Caco-2 (cell line): ENCODE results near the gene P2RY6. TPM values are rescaled to one million over a fixed set of nuclear protein-coding genes. Genes with fewer than 3 reads are reported as not detected.
A peak's percentile ranks its signal among the peaks of the same experiment; 100 is the strongest.

Experiments used
- BruUV-seq: library from RNA; stranded (reverse); fragments of 400-500 nt; replicated peaks from 2 replicates; lab custom pipeline; 2021; lab: Mats Ljungman, UMichigan
- CTCF ChIA-PET: fragments of 300-600 bp; sonication (Branson Sonifier 250); formaldehyde crosslinking; loops from one replicate; lab custom pipeline; 2022; ENCODE audit warnings: antibody characterized with exemption; lab: Charles Lee
- POLR2A ChIA-PET: fragments of 300-600 bp; sonication (Branson Sonifier 250); formaldehyde crosslinking; loops from one replicate; lab custom pipeline; 2022; ENCODE audit warnings: antibody characterized with exemption; lab: Charles Lee
- DNase-seq, 2 experiments: peaks; one replicate each; pipeline versions ENCODE4 v3.0.0 to v3.0.0-alpha.2; 2020 to 2022
- H3K27me3 ChIP-seq: replicated peaks from 2 replicates; pipeline ENCODE4 v1.6.0; 2011; ENCODE audit warnings: low read length; ENCODE audit not compliant: control insufficient read depth, insufficient read depth
- H3K36me3 ChIP-seq: 2 replicates; pipeline ENCODE4 v1.5.1; 2011; ENCODE audit warnings: low read length; ENCODE audit not compliant: control insufficient read depth, insufficient read depth
- H3K4me1 ChIP-seq: fragments of 250-450 bp; sonication (Bioruptor Pico); 2 replicates; pipeline ENCODE4 v1.5.1; 2020; ENCODE audit warnings: mild to moderate bottlenecking
- H3K4me3 ChIP-seq: 2 replicates; pipeline ENCODE4 v1.5.1; 2011; ENCODE audit warnings: low read depth, mild to moderate bottlenecking, control low read depth, low read length
- H3K9me3 ChIP-seq: fragments of 250-450 bp; sonication (Bioruptor Pico); 2 replicates; pipeline ENCODE4 v1.5.1; 2020; ENCODE audit warnings: mild to moderate bottlenecking, moderate library complexity
- H3K27ac Mint-ChIP-seq: one replicate; pipeline ENCODE4 v1.8.0; 2022; ENCODE audit warnings: mixed read lengths; ENCODE audit not compliant: unreplicated experiment
- H3K27me3 Mint-ChIP-seq: one replicate; pipeline ENCODE4 v1.8.0; 2022; ENCODE audit warnings: mixed read lengths; ENCODE audit not compliant: insufficient read depth, unreplicated experiment
- H3K36me3 Mint-ChIP-seq: one replicate; pipeline ENCODE4 v1.8.0; 2022; ENCODE audit warnings: mild to moderate bottlenecking, mixed read lengths; ENCODE audit not compliant: insufficient read depth, unreplicated experiment
- H3K4me1 Mint-ChIP-seq: one replicate; pipeline ENCODE4 v1.8.0; 2022; ENCODE audit warnings: low read depth, mixed read lengths; ENCODE audit not compliant: unreplicated experiment
- H3K4me3 Mint-ChIP-seq: one replicate; pipeline ENCODE4 v1.8.0; 2022; ENCODE audit warnings: mild to moderate bottlenecking, moderate library complexity, mixed read lengths; ENCODE audit not compliant: unreplicated experiment
- H3K9me3 Mint-ChIP-seq: one replicate; pipeline ENCODE4 v1.8.0; 2022; ENCODE audit warnings: mixed read lengths; ENCODE audit not compliant: unreplicated experiment
- CTCF ChIP-seq, 2 experiments: fragments of 200-600 bp in 1 of 2; IDR thresholded peaks; 1 replicate in 1 of 2; 2 replicates in 1 of 2; pipeline versions ENCODE4 v1.5.1 to v1.8.0; 2011 to 2022; ENCODE audit warnings: antibody characterized with exemption in 1 of 2, control low read depth in 1 of 2, inconsistent platforms in 1 of 2, low read depth in 1 of 2, low read length in 1 of 2, mild to moderate bottlenecking in 1 of 2, moderate library complexity in 1 of 2; ENCODE audit not compliant: insufficient read depth in 1 of 2, severe bottlenecking in 1 of 2, unreplicated experiment in 1 of 2
- intact Hi-C: fragments of 100-400 bp; cut with micrococcal nuclease; formaldehyde crosslinking; loops from one replicate; pipeline ENCODE4 v1.10.0; 2022; ENCODE audit not compliant: unreplicated experiment
- total RNA-seq: library from RNA; stranded (reverse); gene quantifications from 2 replicates; pipeline ENCODE4 v1.2.3, GENCODE V29; 2022

The P2RY6 gene
- total RNA-seq, 1 experiment from 2014 or later, result 55.7 TPM

GRCh38 chr11:73286240-73286810 lies 14.2 kb downstream of the P2RY6 start:
- intact Hi-C loops, result no loop called here
- no peaks in the 10 kb centered on the region for H3K9me3 Mint-ChIP-seq
- peaks cover 46% of the 10 kb centered on the region for H3K4me1 Mint-ChIP-seq
- DNase-seq, result peak in 1 of 2 experiments; percentile 38
- no peak overlapping the region for H3K4me3 ChIP-seq
- H3K36me3 Mint-ChIP-seq, result peaks cover 47% of the 10 kb centered on the region
- no peaks in the 10 kb centered on the region for H3K27me3 Mint-ChIP-seq
- no peaks in the 10 kb centered on the region for H3K9me3 ChIP-seq
- peaks cover 74% of the 10 kb centered on the region for H3K4me1 ChIP-seq
- POLR2A ChIA-PET, result no interaction called here
- BruUV-seq, result no TSS peak
- peak in 1 of 2 experiments; percentile 5 for TF ChIP-seq CTCF (IDR thresholded peaks at IDR 0.05; ENCODE audit: insufficient read depth in 1 of 2, low read depth in 1 of 2, low read length in 1 of 2, severe bottlenecking in 1 of 2, unreplicated experiment in 1 of 2)
- CTCF ChIA-PET, result interaction anchor here (0.8 to 1.8 kb wide), 3 partner anchors 14 to 33 kb away, joined by 3 to 4 read pairs (median 4); partner anchors contain the start of gene P2RY6
- H3K27ac Mint-ChIP-seq, result peak overlapping the region; percentile 12
- no peaks in the 10 kb centered on the region for H3K27me3 ChIP-seq
- H3K36me3 ChIP-seq, result no peaks in the 10 kb centered on the region
- no peak overlapping the region for H3K4me3 Mint-ChIP-seq

GRCh38 chr11:73287400-73288101 lies 15.4 kb downstream of the P2RY6 start:
- Mint-ChIP-seq H3K27me3 (no peaks in the 10 kb centered on the region), H3K4me3 (no peak overlapping the region), H3K36me3 (peaks cover 35% of the 10 kb centered on the region), H3K27ac (peak overlapping the region; percentile 12), H3K9me3 (no peaks in the 10 kb centered on the region), H3K4me1 (peaks cover 38% of the 10 kb centered on the region)
- H3K4me3 ChIP-seq, result no peak overlapping the region
- peaks cover 73% of the 10 kb centered on the region for H3K4me1 ChIP-seq
- H3K36me3 ChIP-seq, result no peaks in the 10 kb centered on the region
- H3K27me3 ChIP-seq, result no peaks in the 10 kb centered on the region
- intact Hi-C loops, result loop anchor here (2.0 kb wide), 1 partner anchor 67 kb away; no protein-coding TSS in a partner anchor
- ChIA-PET CTCF (interaction anchor here (0.6 to 2.9 kb wide), 7 partner anchors 15 to 110 kb away, joined by 3 to 19 read pairs (median 4); partner anchors contain the start of gene P2RY6), POLR2A (no interaction called here)
- DNase-seq, result no peak
- no peak for TF ChIP-seq CTCF (IDR thresholded peaks at IDR 0.05; ENCODE audit: insufficient read depth in 1 of 2, low read depth in 1 of 2, low read length in 1 of 2, severe bottlenecking in 1 of 2, unreplicated experiment in 1 of 2)
- no peaks in the 10 kb centered on the region for H3K9me3 ChIP-seq
- BruUV-seq, result no TSS peak

GRCh38 chr11:73288192-73288872 lies 16.2 kb downstream of the P2RY6 start:
- no TSS peak for BruUV-seq
- ChIA-PET POLR2A (interaction anchor here (0.6 to 1.4 kb wide), 3 partner anchors 16 to 103 kb away, joined by 3 read pairs; partner anchors contain the start of gene P2RY6), CTCF (interaction anchor here (0.6 to 2.9 kb wide), 19 partner anchors 10 to 146 kb away, joined by 3 to 22 read pairs (median 6); partner anchors contain the start of genes FCHSD2 and P2RY6)
- no peak for DNase-seq
- H3K4me1 ChIP-seq, result peaks cover 65% of the 10 kb centered on the region
- no peak overlapping the region for H3K4me3 ChIP-seq
- no peaks in the 10 kb centered on the region for H3K27me3 ChIP-seq
- Mint-ChIP-seq H3K27me3 (no peaks in the 10 kb centered on the region), H3K4me1 (peaks cover 34% of the 10 kb centered on the region), H3K27ac (peak overlapping the region; percentile 51), H3K9me3 (no peaks in the 10 kb centered on the region), H3K4me3 (no peak overlapping the region), H3K36me3 (peaks cover 29% of the 10 kb centered on the region)
- TF ChIP-seq CTCF (IDR thresholded peaks at IDR 0.05; ENCODE audit: insufficient read depth in 1 of 2, low read depth in 1 of 2, low read length in 1 of 2, severe bottlenecking in 1 of 2, unreplicated experiment in 1 of 2), result no peak
- H3K9me3 ChIP-seq, result no peaks in the 10 kb centered on the region
- intact Hi-C loops, result loop anchor here (2.0 kb wide), 1 partner anchor 68 kb away; no protein-coding TSS in a partner anchor
- H3K36me3 ChIP-seq, result no peaks in the 10 kb centered on the region
